ENCODE measurements around the gene PRMT7.

The PRMT7 gene

DNA sequence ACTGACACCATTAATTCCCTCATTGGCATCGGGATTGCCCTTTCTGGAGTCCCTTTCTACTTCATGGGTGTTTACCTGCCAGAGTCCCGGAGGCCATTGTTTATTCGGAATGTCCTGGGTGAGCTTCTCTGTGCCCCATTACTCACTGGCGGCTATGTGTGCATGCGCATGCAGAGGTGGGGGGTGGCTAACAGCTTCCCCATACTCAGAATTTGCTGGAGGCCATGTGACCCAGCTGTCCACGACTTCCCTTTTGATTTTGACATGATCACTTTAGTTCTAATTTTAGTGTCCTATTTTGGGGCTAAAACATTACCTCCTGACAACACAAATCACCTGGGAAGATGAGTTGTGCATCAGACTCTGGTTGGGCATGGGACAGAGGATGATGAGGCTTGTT is 14.1 kb upstream of the PRMT7 start:
- H3K9me3 ChIP-seq (ENCODE audit: insufficient read depth, low read length) = no peaks in the 10 kb centered on the region
- no peak overlapping the region for H3K4me2 ChIP-seq (ENCODE audit: low read depth, low read length, poor library complexity, severe bottlenecking)
- no peaks in the 10 kb centered on the region for H4K20me1 ChIP-seq (ENCODE audit: low read depth, low read length)
- TF ChIP-seq, protein P1, sequence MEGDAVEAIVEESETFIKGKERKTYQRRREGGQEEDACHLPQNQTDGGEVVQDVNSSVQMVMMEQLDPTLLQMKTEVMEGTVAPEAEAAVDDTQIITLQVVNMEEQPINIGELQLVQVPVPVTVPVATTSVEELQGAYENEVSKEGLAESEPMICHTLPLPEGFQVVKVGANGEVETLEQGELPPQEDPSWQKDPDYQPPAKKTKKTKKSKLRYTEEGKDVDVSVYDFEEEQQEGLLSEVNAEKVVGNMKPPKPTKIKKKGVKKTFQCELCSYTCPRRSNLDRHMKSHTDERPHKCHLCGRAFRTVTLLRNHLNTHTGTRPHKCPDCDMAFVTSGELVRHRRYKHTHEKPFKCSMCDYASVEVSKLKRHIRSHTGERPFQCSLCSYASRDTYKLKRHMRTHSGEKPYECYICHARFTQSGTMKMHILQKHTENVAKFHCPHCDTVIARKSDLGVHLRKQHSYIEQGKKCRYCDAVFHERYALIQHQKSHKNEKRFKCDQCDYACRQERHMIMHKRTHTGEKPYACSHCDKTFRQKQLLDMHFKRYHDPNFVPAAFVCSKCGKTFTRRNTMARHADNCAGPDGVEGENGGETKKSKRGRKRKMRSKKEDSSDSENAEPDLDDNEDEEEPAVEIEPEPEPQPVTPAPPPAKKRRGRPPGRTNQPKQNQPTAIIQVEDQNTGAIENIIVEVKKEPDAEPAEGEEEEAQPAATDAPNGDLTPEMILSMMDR (IDR thresholded peaks at IDR 0.05; ENCODE audit: insufficient read depth, low read length, poor library complexity, severe bottlenecking) = no peak
- no peak for TF ChIP-seq EZH2phosphoT487 (conservative IDR thresholded peaks at IDR 0.05; ENCODE audit: low read length)
- H3K9me2 ChIP-seq (replicated peaks; ENCODE audit: insufficient read depth, low read length) = no peaks in the 10 kb centered on the region
- H3K9ac ChIP-seq (ENCODE audit: low read length) = no peak overlapping the region
- no peaks in the 10 kb centered on the region for H3K79me2 ChIP-seq (ENCODE audit: insufficient read depth, low read length)
- H3K27ac ChIP-seq (ENCODE audit: low read depth, low read length) = no peak overlapping the region
- peaks cover 20% of the 10 kb centered on the region for H3K36me3 ChIP-seq (ENCODE audit: low read length)
- H2AFZ ChIP-seq (ENCODE audit: low read depth, low read length, severe bottlenecking) = no peak overlapping the region
- no peaks in the 10 kb centered on the region for H3K27me3 ChIP-seq (ENCODE audit: low read length)
- peaks cover 12% of the 10 kb centered on the region for H3F3A ChIP-seq (ENCODE audit: insufficient read depth)
- H3K4me3 ChIP-seq (ENCODE audit: insufficient read depth, low read length, poor library complexity, severe bottlenecking) = no peak overlapping the region

DNA sequence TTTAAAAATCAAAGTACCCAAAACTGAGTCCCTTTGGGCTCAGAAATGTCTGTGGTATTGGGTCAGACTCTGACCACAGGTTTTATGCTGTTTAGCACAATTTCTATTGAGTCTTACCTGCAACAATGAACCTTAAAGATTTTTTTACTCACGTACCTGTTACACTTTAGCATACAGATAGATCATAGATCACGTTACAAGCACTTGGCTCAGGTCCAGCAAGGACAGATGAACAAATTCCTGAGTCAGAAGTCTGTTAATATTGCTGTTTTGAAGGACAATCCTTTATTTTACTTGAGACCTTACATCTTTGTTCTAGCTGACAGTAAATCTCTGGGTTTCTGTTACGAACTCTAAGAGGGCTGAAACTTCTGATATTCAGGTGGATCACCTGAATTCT is 12.9 kb upstream of the PRMT7 start:
- no peak overlapping the region for H2AFZ ChIP-seq (ENCODE audit: low read depth, low read length, severe bottlenecking)
- peaks cover 24% of the 10 kb centered on the region for H3K36me3 ChIP-seq (ENCODE audit: low read length)
- no peak overlapping the region for H3K9ac ChIP-seq (ENCODE audit: low read length)
- no peak overlapping the region for H3K4me2 ChIP-seq (ENCODE audit: low read depth, low read length, poor library complexity, severe bottlenecking)
- no peak overlapping the region for H3K4me3 ChIP-seq (ENCODE audit: insufficient read depth, low read length, poor library complexity, severe bottlenecking)
- H3K9me2 ChIP-seq (replicated peaks; ENCODE audit: insufficient read depth, low read length) = no peaks in the 10 kb centered on the region
- no peaks in the 10 kb centered on the region for H3K9me3 ChIP-seq (ENCODE audit: insufficient read depth, low read length)
- no peak for TF ChIP-seq EZH2phosphoT487 (conservative IDR thresholded peaks at IDR 0.05; ENCODE audit: low read length)
- TF ChIP-seq, protein P1 (IDR thresholded peaks at IDR 0.05; ENCODE audit: insufficient read depth, low read length, poor library complexity, severe bottlenecking) = no peak
- H3K27ac ChIP-seq (ENCODE audit: low read depth, low read length) = no peak overlapping the region
- H3K27me3 ChIP-seq (ENCODE audit: low read length) = no peaks in the 10 kb centered on the region
- H3F3A ChIP-seq (ENCODE audit: insufficient read depth) = peaks cover 15% of the 10 kb centered on the region
- H3K79me2 ChIP-seq (ENCODE audit: insufficient read depth, low read length) = no peaks in the 10 kb centered on the region
- H4K20me1 ChIP-seq (ENCODE audit: low read depth, low read length) = no peaks in the 10 kb centered on the region

DNA sequence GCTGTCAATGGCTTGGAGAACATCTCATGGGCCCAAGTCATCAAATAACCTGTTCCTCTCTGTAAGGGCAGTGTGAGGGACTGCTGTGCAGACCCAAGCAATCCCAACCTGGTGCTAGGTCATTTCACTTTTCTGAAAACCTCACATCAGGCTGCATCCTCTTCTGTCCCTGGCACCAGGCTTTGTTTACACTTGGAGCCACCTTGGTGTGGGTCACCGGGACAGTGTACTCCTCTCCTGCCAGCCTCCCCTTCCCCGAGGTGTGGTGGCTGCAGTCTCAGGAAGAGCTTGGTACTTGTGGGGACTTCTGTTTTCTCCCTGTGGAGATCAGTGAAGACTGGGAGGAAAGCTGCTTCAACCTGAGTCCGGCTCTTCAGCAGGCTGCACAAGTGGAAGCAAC is 12.5 kb upstream of the PRMT7 start:
- H3K9me3 ChIP-seq (ENCODE audit: insufficient read depth, low read length) = no peaks in the 10 kb centered on the region
- H3F3A ChIP-seq (ENCODE audit: insufficient read depth) = peaks cover 15% of the 10 kb centered on the region
- no peak overlapping the region for H3K9ac ChIP-seq (ENCODE audit: low read length)
- H4K20me1 ChIP-seq (ENCODE audit: low read depth, low read length) = no peaks in the 10 kb centered on the region
- no peaks in the 10 kb centered on the region for H3K27me3 ChIP-seq (ENCODE audit: low read length)
- H3K27ac ChIP-seq (ENCODE audit: low read depth, low read length) = no peak overlapping the region
- TF ChIP-seq EZH2phosphoT487 (conservative IDR thresholded peaks at IDR 0.05; ENCODE audit: low read length) = no peak
- TF ChIP-seq, protein P1 (IDR thresholded peaks at IDR 0.05; ENCODE audit: insufficient read depth, low read length, poor library complexity, severe bottlenecking) = no peak
- H3K4me3 ChIP-seq (ENCODE audit: insufficient read depth, low read length, poor library complexity, severe bottlenecking) = no peak overlapping the region
- H3K4me2 ChIP-seq (ENCODE audit: low read depth, low read length, poor library complexity, severe bottlenecking) = no peak overlapping the region
- H2AFZ ChIP-seq (ENCODE audit: low read depth, low read length, severe bottlenecking) = no peak overlapping the region
- no peaks in the 10 kb centered on the region for H3K9me2 ChIP-seq (replicated peaks; ENCODE audit: insufficient read depth, low read length)
- H3K79me2 ChIP-seq (ENCODE audit: insufficient read depth, low read length) = no peaks in the 10 kb centered on the region
- peaks cover 24% of the 10 kb centered on the region for H3K36me3 ChIP-seq (ENCODE audit: low read length)
